NCI-H128 (cell line): ENCODE data around the gene DNAJC1.

Experiments
- DNase-seq: peaks from one replicate; lab custom pipeline; 2025; ENCODE audit not compliant: unreplicated experiment; lab: John Stamatoyannopoulos, UW

Gene DNAJC1

GRCh38 chr10:22010539-22010938, 7.0 kb upstream of the DNAJC1 start:
- DNase-seq: no peak

DNA sequence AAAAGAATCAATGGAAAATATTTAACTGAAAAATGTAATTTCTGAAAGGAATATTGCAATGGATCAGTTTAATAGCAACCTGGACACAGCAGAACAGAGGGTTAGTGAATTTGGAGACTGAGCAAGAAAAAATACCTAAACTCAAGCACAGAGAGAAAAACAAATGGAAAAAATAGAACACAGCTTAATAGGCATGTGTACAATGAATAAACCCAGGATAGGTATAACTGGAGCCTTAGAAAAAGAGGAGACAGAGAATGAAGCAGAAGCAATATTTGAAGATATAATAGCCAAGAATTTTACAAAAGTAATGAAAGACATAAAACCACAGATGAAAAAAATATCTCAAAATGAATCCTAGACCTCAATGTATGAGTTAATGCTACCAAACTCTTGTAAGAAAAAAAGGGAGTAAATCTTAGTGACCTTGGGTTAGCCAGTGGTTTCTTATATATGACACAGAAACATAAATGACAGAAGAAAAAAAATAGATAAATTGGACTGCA, 2.9 kb upstream of the DNAJC1 start:
- no peak for DNase-seq

DNA sequence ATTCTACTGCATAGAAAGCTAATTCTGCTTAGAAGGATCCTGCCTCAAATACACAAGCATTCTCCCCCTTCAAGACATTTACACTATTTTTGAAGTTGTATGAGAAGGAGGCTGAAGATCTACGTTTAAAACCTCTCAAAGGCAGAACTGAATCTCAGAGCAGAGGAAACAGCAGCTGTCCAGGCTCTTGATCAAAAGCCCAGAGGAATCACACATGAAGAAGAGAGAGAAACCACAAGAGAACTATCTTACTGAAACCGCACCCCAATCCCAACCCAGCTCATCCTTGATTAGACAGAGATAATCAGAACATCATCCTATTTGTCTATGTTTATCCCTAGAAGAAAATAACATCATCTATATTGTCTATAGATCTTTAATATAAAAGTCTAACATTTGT, 2.2 kb upstream of the DNAJC1 start:
- no peak for DNase-seq

GRCh38 chr10:22003964-22004281, 393 bp upstream of the DNAJC1 start:
- DNase-seq: no peak

DNA sequence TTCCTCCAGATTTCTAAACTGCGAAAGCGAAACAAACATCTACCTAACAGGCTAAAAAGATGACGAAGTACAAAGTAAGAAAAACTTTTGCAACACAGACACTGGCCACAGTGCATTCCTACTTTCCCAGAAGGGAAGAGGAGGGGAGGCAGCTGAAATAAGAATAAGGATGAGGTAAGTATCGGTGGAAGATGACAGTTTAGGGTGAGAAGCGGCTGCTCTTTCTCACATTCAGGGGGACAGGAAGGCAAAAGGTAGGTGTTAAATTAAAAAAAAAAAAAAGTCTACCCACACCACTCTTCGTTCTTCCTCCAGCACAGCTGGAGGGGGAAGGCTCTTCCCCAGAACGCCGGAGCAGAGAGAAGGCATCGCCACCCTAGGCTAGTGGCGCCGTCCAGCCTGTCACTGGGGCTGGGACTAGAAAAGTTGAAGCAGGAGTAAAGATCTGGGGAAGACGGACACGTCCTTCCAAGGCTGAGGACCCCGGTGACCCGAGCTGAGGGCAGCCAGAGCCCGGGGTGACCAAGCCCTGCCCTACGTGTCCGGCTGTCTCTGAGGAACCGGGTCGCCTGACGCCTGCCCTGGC, 846 bp downstream of the DNAJC1 start:
- no peak for DNase-seq

DNA sequence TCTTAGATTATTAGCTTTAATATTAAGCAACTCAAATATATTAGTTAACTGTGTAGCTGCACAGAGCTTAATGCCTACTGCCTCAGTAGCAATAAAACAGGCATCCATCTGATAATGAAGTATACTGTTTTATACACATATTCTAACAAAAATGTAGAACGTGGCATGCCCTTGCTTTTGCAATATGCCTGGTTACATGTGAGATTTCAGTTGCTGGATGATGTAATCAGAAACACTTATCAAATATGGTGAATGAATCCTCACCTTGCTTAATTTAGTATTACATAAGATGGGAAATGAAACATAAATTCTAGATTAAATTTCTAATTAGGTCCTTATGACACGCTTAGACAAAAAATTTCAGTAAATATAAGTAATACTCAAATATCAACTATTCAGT, 8.0 kb downstream of the DNAJC1 start:
- no peak for DNase-seq

GRCh38 chr10:21993360-21994001, 10.0 kb downstream of the DNAJC1 start:
- no peak for DNase-seq

- no peak for DNase-seq
Measured at GRCh38 chr10:21991785-21992184, 11.7 kb downstream of the DNAJC1 start.

DNA sequence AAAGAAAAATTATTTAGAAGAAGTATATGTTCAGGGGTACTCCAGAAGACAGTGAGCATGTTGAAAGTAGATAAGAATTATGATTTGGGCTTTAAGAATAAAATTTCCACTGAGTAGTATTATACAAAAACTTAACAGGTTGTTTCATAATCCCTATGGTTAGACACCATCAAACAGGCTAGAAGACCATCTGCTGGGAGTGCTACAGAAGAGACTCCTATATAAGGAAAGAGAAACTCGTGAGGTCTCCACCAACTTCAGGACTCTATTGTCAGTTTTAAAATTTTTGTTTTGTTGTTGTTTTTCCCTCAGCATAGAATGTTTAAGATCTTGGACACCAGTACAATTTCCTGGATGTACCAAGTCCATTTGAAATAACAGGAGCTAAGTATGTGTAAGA, 13.1 kb downstream of the DNAJC1 start:
- DNase-seq: no peak

DNA sequence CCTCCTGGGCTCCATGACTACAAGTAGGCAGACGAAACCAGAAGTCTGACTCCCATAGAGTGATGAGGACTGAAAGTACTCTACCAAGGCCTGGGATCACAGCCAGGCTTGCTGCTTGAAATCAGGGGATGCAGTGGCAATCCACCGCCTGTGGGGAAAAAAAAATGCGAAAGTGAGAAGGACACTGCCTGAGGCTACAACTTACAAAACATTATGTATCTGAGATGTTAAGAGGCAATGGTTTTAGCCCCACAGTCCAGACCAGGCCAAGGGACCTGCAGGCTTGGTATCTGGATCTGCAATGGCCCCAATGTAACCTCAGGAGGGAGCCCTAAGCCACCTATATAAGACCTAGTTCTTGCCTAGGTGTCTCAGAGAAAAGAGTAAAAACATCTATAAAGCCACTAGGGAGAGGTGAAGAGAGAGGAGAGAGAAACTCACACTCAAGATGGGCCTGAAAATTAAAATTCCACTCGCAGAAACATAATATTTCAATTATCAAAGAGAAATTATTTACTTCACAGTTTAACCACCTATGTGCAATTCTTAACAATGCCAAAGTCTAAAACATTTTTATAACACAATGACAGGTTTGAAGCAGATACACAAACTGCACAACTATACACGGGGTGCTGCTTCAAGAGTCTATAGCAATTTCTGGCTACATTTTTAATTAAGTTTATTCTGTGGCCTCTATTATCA, 13.9 kb downstream of the DNAJC1 start:
- peak; percentile 13 for DNase-seq

- DNase-seq: no peak
Measured at GRCh38 chr10:21985541-21985940, 18.0 kb downstream of the DNAJC1 start.

- no peak for DNase-seq
Measured at GRCh38 chr10:21981118-21981517, 22.4 kb downstream of the DNAJC1 start.

DNA sequence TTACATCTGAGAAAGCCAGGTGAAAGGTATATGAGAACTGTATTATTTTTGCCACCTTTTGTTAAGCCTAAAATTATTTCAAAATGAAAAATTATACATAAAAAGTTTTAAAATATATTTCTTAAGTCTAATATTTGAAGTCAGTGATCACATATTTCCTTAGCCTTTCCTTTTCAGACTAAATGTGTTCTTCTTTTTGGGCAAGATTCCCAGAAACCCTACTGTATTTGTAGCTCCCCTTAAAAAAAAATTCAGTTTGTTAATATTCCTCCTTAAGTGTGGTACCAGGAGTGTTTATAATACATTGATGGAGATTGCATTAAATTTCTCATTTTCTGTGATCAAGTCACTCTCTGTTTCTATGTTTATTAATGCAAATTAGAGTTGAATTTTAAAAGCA, 22.8 kb downstream of the DNAJC1 start:
- DNase-seq: no peak

- no peak for DNase-seq
Measured at GRCh38 chr10:21978191-21978862, 25.2 kb downstream of the DNAJC1 start.

DNA sequence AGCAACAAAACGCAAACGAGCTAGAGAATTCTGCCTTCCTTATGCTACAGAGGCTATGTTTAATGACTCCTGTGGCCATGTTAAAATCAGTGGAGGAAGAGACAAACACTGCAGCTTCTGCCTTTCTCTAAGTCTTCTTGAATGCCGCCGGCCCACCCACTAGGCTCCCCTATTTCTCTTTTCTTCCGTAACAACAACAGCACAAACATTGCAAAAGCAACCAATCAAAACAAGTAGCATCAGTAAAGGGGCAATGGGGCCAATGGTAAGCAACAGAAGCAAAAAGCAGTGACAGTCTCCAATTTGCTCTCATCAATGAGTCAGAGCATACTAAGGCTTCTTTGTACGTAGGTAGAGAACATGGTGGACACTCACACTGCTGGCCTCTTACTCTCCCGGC, 26.8 kb downstream of the DNAJC1 start:
- no peak for DNase-seq

- DNase-seq: no peak
Measured at GRCh38 chr10:21976280-21976679, 27.2 kb downstream of the DNAJC1 start.

- peak; percentile 73 for DNase-seq
Measured at GRCh38 chr10:21975378-21975990, 28.0 kb downstream of the DNAJC1 start.

GRCh38 chr10:21972584-21972983, 30.9 kb downstream of the DNAJC1 start:
- no peak for DNase-seq

GRCh38 chr10:21969326-21970287, 33.9 kb downstream of the DNAJC1 start:
- no peak for DNase-seq

- DNase-seq: no peak
Measured at GRCh38 chr10:21964983-21965665, 38.4 kb downstream of the DNAJC1 start.
